ENCODE data around the gene METTL22.

METTL22 gene

GRCh38 chr16:8661703-8662102 lies 40.2 kb downstream of the METTL22 start:
- no peak overlapping the region for H3K4me3 Mint-ChIP-seq
- peaks cover 5% of the 10 kb centered on the region for H3K36me3 Mint-ChIP-seq (ENCODE audit: low read depth)

GRCh38 chr16:8663192-8664089 lies 41.9 kb downstream of the METTL22 start:
- no peaks in the 10 kb centered on the region for H3K4me1 Mint-ChIP-seq (ENCODE audit: low read depth)
- H3K4me3 Mint-ChIP-seq = no peak overlapping the region
- H3K36me3 Mint-ChIP-seq (ENCODE audit: low read depth) = peaks cover 5% of the 10 kb centered on the region
- H3K27me3 Mint-ChIP-seq = no peaks in the 10 kb centered on the region
- no peak overlapping the region for H3K27ac Mint-ChIP-seq
- no peaks in the 10 kb centered on the region for H3K9me3 Mint-ChIP-seq

More at GRCh38 chr16:8661703-8662102, 40.2 kb downstream of the METTL22 start:
- Mint-ChIP-seq H3K27me3 (no peaks in the 10 kb centered on the region), H3K27ac (no peak overlapping the region), H3K4me1 (ENCODE audit: low read depth) (no peaks in the 10 kb centered on the region), H3K9me3 (no peaks in the 10 kb centered on the region)

GRCh38 chr16:8665529-8665928 lies 44.0 kb downstream of the METTL22 start:
- H3K9me3 Mint-ChIP-seq = no peaks in the 10 kb centered on the region
- no peaks in the 10 kb centered on the region for H3K27me3 Mint-ChIP-seq
- peaks cover 5% of the 10 kb centered on the region for H3K36me3 Mint-ChIP-seq (ENCODE audit: low read depth)
- H3K4me1 Mint-ChIP-seq (ENCODE audit: low read depth) = no peaks in the 10 kb centered on the region
- no peak overlapping the region for H3K4me3 Mint-ChIP-seq
- no peak overlapping the region for H3K27ac Mint-ChIP-seq

GRCh38 chr16:8667492-8667891 lies 46.0 kb downstream of the METTL22 start:
- no peaks in the 10 kb centered on the region for H3K9me3 Mint-ChIP-seq
- no peak overlapping the region for H3K27ac Mint-ChIP-seq
- peaks cover 5% of the 10 kb centered on the region for H3K36me3 Mint-ChIP-seq (ENCODE audit: low read depth)
- H3K4me1 Mint-ChIP-seq (ENCODE audit: low read depth) = no peaks in the 10 kb centered on the region
- H3K4me3 Mint-ChIP-seq = no peak overlapping the region
- H3K27me3 Mint-ChIP-seq = no peaks in the 10 kb centered on the region

- H3K27me3 Mint-ChIP-seq = no peaks in the 10 kb centered on the region
- H3K4me3 Mint-ChIP-seq = no peak overlapping the region
- H3K27ac Mint-ChIP-seq = no peak overlapping the region
- no peaks in the 10 kb centered on the region for H3K9me3 Mint-ChIP-seq
- H3K4me1 Mint-ChIP-seq (ENCODE audit: low read depth) = no peaks in the 10 kb centered on the region
- H3K36me3 Mint-ChIP-seq (ENCODE audit: low read depth) = peaks cover 5% of the 10 kb centered on the region
Measured at GRCh38 chr16:8668113-8668512, 46.6 kb downstream of the METTL22 start.

GRCh38 chr16:8669481-8669880 lies 48.0 kb downstream of the METTL22 start:
- Mint-ChIP-seq H3K27me3 (no peaks in the 10 kb centered on the region), H3K36me3 (ENCODE audit: low read depth) (peaks cover 5% of the 10 kb centered on the region), H3K9me3 (no peaks in the 10 kb centered on the region), H3K4me3 (no peak overlapping the region), H3K4me1 (ENCODE audit: low read depth) (peaks cover 5% of the 10 kb centered on the region), H3K27ac (no peak overlapping the region)

GRCh38 chr16:8670014-8670560 lies 48.6 kb downstream of the METTL22 start:
- no peaks in the 10 kb centered on the region for H3K27me3 Mint-ChIP-seq
- no peaks in the 10 kb centered on the region for H3K9me3 Mint-ChIP-seq
- peaks cover 9% of the 10 kb centered on the region for H3K4me1 Mint-ChIP-seq (ENCODE audit: low read depth)
- no peak overlapping the region for H3K4me3 Mint-ChIP-seq
- H3K27ac Mint-ChIP-seq = no peak overlapping the region
- peaks cover 5% of the 10 kb centered on the region for H3K36me3 Mint-ChIP-seq (ENCODE audit: low read depth)

GRCh38 chr16:8673611-8674412 lies 52.3 kb downstream of the METTL22 start:
- Mint-ChIP-seq H3K36me3 (ENCODE audit: low read depth) (peaks cover 3% of the 10 kb centered on the region), H3K27ac (no peak overlapping the region), H3K4me3 (peak overlapping the region; percentile 57), H3K9me3 (no peaks in the 10 kb centered on the region), H3K4me1 (ENCODE audit: low read depth) (peaks cover 32% of the 10 kb centered on the region), H3K27me3 (no peaks in the 10 kb centered on the region)

- Mint-ChIP-seq H3K27me3 (no peaks in the 10 kb centered on the region), H3K4me1 (ENCODE audit: low read depth) (peaks cover 34% of the 10 kb centered on the region), H3K9me3 (peaks cover 1% of the 10 kb centered on the region), H3K27ac (peak within 1 kb of the TSS; percentile 85), H3K4me3 (peak within 1 kb of the TSS; percentile 82), H3K36me3 (ENCODE audit: low read depth) (peaks cover 8% of the 10 kb centered on the region)
Measured at GRCh38 chr16:8674413-8675022, 53.0 kb downstream of the METTL22 start, which contains the start of gene ABAT. TSS of gene ABAT (plus strand) at chr16:8674617. CDS start at chr16:8735740, 61,123 bp downstream.

- Mint-ChIP-seq H3K9me3 (peaks cover 8% of the 10 kb centered on the region), H3K27me3 (no peaks in the 10 kb centered on the region), H3K4me1 (ENCODE audit: low read depth) (peaks cover 41% of the 10 kb centered on the region), H3K36me3 (ENCODE audit: low read depth) (peaks cover 15% of the 10 kb centered on the region), H3K4me3 (peak overlapping the region; percentile 82), H3K27ac (peak overlapping the region; percentile 85)
Measured at GRCh38 chr16:8675183-8676159, 54.0 kb downstream of the METTL22 start.

GRCh38 chr16:8676160-8676547 lies 54.7 kb downstream of the METTL22 start:
- Mint-ChIP-seq H3K27ac (peak overlapping the region; percentile 49), H3K27me3 (no peaks in the 10 kb centered on the region), H3K9me3 (peaks cover 8% of the 10 kb centered on the region), H3K4me3 (peak overlapping the region; percentile 82), H3K4me1 (ENCODE audit: low read depth) (peaks cover 45% of the 10 kb centered on the region), H3K36me3 (ENCODE audit: low read depth) (peaks cover 15% of the 10 kb centered on the region)

GRCh38 chr16:8676737-8677375 lies 55.4 kb downstream of the METTL22 start:
- H3K9me3 Mint-ChIP-seq = peaks cover 8% of the 10 kb centered on the region
- no peak overlapping the region for H3K4me3 Mint-ChIP-seq

GRCh38 chr16:8677481-8677880 lies 56.0 kb downstream of the METTL22 start:
- peaks cover 8% of the 10 kb centered on the region for H3K9me3 Mint-ChIP-seq
- H3K4me1 Mint-ChIP-seq (ENCODE audit: low read depth) = peaks cover 45% of the 10 kb centered on the region
- H3K4me3 Mint-ChIP-seq = no peak overlapping the region
- H3K36me3 Mint-ChIP-seq (ENCODE audit: low read depth) = peaks cover 15% of the 10 kb centered on the region
- H3K27ac Mint-ChIP-seq = no peak overlapping the region
- H3K27me3 Mint-ChIP-seq = no peaks in the 10 kb centered on the region

More at GRCh38 chr16:8676737-8677375, 55.4 kb downstream of the METTL22 start:
- Mint-ChIP-seq H3K27me3 (no peaks in the 10 kb centered on the region), H3K4me1 (ENCODE audit: low read depth) (peaks cover 45% of the 10 kb centered on the region), H3K27ac (no peak overlapping the region), H3K36me3 (ENCODE audit: low read depth) (peaks cover 15% of the 10 kb centered on the region)

Data from stimulated activated naive CD8-positive, alpha-beta T cell treated with anti-CD3 and anti-CD28 coated beads, Interleukin-15, Interleukin-2, amounts not matched to agents 100 ng/mL and 50 ng/mL, for 24 hours (primary cell).